Measurements from ENCODE around the gene LSR. TPM values are rescaled to one million over a fixed set of nuclear protein-coding genes. Genes with fewer than 3 reads are reported as not detected.

LSR gene
- polyA plus RNA-seq, 3 donors, result 38.5 to 52.0 (median 51.5) TPM

DNA sequence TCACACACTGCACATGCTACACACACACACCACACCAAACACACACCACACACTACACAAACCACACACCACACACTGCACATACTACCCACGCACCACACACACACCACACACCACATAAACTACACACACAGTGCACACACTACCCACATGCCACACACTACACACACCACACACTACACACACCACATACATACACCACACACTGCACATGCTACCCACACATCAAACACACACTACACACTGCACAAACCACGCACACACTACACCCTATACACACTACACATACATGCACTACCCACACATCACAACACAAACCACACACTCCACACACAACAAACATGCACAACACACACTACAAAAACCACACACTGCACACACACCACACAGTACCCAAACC, 49.1 kb downstream of the LSR start:
- DNase-seq (ENCODE audit: low read depth in 3 of 3, low spot score in 2 of 3), result no peak

DNA sequence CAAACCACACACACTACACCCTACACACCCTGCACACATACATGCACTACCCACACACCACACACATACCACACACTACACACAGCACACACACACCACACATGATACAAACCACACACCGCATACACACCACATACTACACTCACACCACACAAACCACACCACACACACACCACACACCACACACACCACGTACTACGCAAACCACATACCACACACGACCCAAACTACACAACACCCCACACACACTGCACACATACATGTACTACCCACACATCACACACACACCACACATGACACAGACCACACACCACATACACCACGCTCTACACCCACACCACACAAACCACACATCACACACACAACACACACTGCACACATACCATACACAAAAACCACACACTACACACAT, 49.8 kb downstream of the LSR start:
- DNase-seq (ENCODE audit: low read depth in 3 of 3, low spot score in 2 of 3), result no peak

DNA sequence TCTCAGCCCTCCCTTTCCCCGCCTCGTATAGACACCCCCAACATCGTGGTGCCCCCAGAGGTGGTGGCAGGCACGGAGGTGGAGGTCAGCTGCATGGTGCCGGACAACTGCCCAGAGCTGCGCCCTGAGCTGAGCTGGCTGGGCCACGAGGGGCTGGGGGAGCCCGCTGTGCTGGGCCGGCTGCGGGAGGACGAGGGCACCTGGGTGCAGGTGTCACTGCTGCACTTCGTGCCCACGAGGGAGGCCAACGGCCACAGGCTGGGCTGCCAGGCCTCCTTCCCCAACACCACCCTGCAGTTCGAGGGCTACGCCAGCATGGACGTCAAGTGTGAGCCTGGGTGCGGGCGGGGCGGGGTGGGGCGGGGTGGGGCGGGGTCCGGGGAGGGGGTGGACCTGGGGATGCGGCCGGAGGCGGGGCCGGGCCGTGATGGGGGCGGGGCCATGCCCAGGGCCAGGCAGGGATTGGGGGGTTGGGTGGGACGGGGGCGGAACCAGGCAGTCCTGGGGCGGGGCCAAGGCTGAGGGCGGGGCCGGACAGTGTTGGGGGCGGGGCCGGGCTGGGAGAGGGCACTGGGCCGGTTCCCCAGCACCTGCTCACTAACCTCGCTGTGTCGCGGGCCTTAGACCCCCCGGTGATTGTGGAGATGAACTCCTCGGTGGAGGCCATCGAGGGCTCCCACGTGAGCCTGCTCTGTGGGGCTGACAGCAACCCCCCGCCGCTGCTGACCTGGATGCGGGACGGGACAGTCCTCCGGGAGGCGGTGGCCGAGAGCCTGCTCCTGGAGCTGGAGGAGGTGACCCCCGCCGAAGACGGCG, 50.9 kb downstream of the LSR start:
- no peak for DNase-seq (ENCODE audit: low read depth in 3 of 3, low spot score in 2 of 3)

DNA sequence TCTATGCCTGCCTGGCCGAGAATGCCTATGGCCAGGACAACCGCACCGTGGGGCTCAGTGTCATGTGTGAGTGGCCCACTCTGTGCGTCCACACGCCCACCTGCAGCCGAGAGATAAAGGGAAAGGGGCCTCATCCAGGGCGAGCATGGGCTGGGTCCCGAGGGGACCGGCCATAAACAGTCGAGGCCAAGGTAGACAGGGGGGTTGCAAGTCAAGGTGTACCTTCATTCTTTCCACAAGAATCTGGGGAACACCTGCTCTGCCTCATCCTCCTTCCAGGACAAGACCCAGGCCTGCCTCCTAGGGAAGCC, 51.5 kb downstream of the LSR start:
- no peak for DNase-seq (ENCODE audit: low read depth in 3 of 3, low spot score in 2 of 3)

DNA sequence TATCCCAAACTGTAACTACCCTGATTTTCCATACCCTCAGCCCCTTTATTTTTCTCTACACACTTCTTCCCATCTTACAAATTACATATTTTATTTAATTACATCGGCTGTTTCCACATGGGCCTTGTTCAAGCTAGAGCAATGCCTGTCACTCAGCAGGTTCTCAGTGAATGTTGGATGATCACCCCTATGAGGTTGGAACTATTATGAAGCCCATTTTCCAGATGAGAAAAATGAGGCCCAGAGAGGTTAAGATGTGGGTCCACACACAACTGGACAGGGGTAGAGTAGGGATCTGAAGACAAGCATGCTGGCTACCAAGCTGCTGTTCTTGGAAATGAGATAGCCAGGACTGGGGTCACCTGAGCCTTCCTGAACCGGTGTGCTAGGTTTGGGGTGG, 53.2 kb downstream of the LSR start:
- no peak for DNase-seq (ENCODE audit: low read depth in 3 of 3, low spot score in 2 of 3)

DNA sequence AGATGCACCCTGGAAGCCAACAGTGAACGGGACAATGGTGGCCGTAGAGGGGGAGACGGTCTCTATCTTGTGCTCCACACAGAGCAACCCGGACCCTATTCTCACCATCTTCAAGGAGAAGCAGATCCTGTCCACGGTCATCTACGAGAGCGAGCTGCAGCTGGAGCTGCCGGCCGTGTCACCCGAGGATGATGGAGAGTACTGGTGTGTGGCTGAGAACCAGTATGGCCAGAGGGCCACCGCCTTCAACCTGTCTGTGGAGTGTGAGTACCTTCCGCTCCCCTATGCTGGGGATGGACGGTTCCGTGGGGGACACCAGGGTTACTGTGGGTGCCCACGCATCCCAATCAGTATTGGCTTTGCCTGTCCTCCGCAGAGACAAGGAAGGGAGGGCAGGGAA, 53.6 kb downstream of the LSR start:
- DNase-seq (ENCODE audit: low read depth in 3 of 3, low spot score in 2 of 3), result no peak

DNA sequence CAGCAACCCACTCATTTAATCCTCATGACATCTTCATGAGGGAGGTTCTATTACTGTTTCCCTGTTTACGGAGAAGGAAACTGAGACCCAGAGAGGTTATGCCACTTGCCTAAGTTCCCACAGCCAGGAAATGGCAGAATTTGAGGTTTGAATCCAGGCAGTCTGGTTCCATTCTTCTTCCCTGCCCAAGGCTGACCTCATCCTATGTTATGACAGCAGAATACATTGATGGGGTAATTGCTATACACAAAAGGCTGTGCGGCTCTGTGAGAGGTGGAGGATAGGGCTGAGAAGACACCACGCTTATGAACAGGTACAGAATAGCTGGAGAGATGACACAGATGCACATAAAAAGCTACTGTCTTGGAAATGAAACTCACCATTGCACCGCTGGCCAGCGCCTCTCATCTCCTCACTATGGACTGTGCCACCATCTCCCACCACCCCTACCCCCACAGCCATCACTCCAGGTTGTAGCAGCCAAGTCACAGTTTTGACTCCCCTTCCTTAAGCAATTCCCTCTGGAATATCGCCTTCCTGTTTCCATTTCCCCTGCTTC, 54.6 kb downstream of the LSR start:
- DNase-seq (ENCODE audit: low read depth in 3 of 3, low spot score in 2 of 3), result no peak

DNA sequence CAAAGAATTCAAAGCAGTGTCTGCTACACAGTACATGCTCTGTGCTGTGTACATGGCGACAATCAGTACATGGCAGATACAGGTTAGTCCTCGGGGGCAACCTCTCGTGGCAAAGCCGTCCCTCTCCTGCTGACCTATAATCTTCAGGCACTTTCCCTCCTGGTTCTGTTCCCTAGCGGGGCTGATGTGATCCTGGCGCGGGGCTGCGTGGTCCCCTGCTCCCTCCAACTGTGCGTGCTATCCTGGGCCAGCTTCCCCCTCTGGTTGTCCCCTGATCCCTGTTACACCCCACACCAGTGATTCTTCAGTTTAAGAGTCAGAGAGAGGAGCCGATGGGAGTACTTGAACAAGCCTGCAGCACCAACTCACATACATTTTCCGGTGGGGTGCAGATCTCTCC, 55.2 kb downstream of the LSR start:
- no peak for DNase-seq (ENCODE audit: low read depth in 3 of 3, low spot score in 2 of 3)

DNA sequence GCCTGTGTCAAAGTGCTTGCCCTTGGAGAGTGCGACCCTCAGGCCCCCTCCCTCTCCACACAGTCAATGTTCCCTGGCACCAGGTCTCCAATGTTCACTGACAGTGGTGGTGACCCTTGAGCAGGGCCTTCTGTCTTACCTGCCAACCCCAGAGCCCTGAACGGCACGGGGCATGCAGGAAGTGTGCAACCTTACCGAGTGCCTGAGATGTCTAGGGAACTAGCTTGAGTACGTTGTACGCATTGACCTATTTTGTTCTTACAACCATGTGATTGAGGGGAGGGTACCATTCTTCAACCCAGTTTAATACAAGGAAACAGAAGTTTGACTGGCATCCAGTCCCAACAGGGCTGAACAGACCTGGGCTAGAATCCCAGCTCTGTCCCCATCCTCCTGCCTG, 56.4 kb downstream of the LSR start:
- no peak for DNase-seq (ENCODE audit: low read depth in 3 of 3, low spot score in 2 of 3)

DNA sequence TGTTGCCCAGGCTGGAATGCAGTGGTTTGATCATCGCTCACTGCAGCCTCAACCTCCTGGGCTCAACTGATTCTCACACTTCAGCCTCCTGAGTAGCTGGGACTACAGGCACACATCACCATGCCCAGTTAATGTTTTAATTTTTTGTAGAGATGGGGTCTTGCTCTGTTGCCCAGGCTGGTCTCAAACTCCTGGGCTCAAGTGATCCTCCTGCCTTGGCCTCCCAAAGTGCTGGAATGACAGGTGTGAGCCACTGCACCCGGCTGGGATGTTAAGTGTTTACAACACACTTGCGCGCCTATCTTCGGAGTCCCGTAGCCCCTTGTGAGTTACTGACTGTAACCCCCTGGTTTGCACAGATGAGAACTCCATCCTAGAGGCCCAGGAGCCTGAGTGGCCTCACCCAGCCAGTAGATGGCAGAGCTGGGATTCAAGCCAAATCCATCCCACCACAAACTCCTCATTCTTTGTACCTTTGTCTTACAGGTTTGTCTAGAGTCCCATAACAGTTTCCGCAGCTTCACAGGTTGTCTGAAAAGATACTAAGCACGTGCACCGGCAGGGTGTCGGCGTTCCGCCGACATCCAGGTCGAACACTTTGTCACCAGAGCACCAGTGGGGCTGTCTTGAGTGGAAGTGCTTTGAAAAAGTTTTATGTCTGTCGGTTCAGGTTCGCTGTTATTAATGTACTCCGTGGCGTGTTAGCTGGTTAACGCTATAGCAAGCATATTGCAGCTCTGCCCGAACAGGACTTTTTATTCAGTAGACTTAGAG, 57.9 kb downstream of the LSR start:
- no peak for DNase-seq (ENCODE audit: low read depth in 3 of 3, low spot score in 2 of 3)

DNA sequence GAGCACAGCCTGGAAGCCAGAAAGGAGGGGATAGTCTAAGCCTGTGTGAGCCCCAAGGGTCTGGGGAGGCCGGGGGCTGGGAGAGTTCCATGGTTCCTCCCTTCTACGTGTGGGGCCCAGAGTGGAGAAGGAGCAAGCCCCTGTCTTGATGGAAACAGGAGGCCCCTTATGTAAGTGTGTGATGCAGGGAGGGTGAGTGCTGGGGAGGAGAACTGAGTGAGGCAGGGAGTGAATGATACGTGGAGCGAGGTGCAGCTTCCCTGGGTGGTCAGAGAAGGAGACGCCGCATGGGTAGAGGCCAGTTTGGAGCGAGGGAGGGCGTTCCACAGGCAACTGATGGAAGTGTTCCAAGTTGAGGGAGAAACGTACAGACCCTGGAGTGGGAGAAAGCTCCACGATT, 59.1 kb downstream of the LSR start:
- DNase-seq (ENCODE audit: low read depth in 3 of 3, low spot score in 2 of 3), result no peak

DNA sequence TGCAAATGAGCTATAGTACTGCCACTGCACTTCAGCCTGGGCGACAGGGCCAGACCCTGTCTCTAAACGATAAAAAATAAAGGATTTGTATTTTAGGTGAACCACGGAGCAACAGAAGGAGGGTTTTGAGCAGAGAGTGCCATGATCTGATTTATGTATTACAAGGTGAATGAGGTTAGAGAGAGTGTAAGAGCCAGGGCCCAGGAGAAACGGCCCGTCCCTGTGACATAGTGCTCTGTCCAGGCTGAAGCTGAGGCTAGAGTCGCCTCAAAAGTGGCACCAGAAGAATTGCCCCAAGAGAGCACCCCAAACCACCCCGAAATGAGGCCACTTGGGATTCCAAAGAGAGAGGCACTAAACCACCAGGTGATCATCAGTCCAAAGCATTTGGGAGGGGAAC, 60.1 kb downstream of the LSR start:
- DNase-seq (ENCODE audit: low read depth in 3 of 3, low spot score in 2 of 3), result no peak

DNA sequence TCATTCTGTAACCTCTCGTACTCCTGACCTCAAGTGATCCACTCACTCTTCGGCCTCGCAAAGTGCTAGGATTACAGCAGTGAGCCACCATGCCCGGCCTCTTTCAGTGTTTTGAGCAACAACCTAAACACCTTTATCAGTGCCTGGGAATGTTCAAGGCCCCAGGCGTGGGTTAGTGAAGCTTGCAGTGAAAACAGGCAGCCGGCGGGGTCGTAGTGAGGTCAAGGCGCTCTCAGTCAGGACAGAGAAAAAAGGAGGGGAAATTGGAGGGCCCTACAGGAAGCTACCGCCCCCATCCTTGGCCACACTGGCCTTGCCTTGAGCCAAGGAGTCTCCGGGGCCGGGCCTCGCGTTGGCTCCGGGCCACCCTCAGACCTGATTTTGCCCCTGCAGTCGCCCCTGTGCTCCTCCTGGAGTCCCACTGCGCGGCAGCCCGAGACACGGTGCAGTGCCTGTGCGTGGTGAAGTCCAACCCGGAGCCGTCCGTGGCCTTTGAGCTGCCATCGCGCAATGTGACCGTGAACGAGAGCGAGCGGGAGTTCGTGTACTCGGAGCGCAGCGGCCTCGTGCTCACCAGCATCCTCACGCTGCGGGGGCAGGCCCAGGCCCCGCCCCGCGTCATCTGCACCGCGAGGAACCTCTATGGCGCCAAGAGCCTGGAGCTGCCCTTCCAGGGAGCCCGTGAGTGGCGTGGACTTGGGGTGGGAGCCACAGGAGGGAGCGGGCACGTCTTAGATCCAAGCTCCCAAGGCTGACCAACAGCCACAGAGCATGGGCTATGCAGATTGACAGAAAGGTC, 60.9 kb downstream of the LSR start:
- DNase-seq (ENCODE audit: low read depth in 3 of 3, low spot score in 2 of 3), result peak; percentile 41 to 74 (median 69)

DNA sequence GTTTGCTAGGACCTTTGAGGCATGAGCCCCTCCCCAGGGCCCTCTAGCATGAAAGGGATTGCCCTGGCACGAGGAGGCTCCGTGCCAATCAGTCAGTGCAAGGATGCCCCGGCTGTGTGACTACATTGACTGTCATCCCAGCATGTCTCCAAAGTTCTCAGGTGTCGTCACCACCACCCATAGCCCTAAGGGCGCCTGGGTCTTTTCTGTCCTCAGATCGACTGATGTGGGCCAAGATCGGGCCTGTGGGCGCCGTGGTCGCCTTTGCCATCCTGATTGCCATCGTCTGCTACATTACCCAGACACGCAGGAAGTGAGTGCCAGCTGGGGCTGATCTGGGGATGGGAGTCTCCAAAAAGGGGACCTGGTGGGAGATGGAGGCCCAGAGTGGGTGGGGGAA, 61.5 kb downstream of the LSR start:
- no peak for DNase-seq (ENCODE audit: low read depth in 3 of 3, low spot score in 2 of 3)

DNA sequence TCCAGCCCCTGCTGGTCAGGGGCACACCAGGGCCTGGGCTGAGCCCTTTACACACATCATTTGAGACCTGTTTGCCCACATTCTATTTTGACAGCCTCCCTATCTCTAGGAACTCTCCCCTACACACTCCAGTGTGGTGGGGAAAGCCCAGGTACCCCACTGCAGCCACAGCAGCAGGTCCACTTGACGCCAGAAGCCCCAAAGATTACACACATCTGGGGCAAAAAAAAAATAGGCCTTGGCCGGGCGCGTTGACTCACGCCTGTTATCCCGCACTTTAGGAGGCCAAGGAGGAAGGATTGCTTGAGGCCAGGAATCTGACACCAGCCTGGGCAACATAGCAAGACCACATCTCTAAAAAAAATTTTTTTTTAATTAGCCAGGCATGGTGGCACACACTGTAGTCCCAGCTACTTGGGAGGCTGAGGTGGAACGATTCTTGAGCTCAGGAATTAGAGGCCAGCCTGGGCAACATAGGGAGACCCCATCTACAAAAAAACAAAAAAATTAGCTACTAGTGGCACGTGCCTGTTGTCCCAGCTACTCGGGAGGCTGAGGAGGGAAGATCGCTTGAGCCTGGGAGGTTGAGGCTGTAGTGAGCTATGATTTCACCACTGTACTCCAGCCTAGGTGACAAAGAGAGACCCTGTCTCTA, 62.1 kb downstream of the LSR start:
- DNase-seq (ENCODE audit: low read depth in 3 of 3, low spot score in 2 of 3), result no peak

DNA sequence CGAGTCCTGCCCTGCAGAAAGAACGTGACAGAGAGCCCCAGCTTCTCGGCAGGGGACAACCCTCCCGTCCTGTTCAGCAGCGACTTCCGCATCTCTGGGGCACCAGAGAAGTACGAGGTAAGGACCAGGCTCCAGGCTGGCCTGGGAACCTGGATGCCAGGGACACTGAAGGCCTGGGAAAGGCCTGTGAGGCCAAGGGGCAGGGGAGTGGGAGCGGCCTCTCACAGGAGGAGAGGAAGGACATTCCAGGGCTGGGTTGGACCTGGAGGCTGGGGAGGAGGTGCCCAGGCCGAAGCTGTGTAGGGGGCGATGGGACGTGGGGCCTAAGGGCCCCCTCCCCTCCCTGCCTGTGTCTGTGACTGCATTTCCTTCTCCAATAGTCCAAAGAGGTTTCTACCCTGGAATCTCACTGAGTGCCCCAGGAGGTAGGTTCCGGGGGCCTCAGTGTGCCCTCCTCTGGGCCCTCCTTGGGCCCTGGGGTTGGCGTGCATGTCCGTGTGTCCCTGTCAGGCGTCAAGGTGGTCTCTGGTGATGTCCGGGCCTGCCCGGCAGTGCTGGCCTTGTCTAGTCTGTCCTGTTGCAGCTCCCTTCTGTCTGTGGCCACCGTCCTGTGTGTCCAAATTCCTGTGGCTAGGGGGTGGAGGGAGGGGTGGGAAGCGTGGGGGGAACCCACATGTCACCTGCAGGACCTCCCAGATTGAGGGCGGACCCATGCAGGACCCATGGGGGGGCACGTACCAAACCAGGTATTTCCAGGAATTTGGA, 63.3 kb downstream of the LSR start:
- no peak for DNase-seq (ENCODE audit: low read depth in 3 of 3, low spot score in 2 of 3)

DNA sequence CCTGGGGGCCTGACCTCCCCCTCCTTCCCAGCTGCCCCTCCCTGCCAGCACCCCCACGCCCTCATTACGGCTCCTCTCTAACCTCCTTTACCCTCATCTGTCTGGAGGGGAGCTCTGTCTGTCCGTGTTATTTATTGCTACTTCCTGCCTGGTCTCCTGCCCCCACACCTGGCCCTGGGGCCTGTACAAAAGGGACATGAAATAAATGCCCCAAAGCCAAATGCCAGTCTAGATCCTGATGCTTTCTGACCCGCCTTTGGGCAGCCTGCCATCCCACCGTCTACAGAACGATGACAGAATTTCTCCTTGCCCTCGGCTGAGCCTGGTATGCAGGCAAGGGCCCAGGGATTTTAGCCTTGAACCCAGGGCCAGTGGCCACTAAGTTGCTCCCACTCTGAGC, 64.8 kb downstream of the LSR start:
- no peak for DNase-seq (ENCODE audit: low read depth in 3 of 3, low spot score in 2 of 3)

DNA sequence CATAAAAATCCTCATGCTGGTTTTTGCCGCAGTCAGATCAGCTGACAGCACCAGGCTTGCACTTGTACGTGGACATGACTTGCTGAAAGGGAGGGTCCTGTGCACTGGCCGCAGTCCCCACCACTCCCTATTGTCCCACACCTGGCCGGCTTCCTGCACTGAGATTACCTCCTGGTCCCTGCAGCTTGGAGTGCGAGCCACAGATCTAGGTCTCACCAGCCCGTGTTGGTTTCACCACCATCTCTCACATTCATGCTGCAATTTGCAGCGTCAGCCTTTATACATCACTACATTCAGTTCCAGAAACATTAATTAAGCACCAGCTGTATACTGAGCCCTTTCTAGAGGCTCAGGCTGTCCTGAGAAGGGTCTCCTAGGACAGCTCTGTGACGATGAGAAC, 65.2 kb downstream of the LSR start:
- no peak for DNase-seq (ENCODE audit: low read depth in 3 of 3, low spot score in 2 of 3)

DNA sequence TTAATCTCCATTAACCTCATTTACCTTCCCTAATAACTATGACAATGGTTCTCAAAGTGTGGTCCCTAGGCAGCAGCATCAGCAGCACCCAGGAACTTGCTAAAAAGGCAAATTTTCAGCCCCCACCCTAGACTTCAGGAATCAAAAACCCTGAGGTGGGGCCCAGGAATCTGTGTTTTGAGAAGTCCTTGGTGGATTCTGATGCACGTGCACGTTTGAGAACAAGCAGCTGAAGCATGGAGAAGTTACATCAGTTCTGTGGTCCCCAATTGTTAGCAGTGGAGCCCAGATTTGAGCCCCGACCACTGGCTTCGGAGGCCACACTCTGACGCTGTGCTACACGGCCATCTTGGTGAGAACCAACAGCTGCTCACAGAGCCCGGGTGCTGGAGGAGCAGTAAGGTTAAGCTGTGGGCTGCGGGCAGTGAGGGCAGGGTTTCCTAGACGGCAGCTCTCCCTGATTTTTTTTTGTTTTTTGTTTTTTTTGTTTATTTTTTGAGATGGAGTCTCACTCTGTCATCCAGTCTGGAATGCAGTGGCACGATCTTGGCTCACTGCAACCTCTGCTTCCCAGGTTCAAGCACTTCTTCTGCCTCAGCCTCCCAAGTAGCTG, 66.2 kb downstream of the LSR start:
- no peak for DNase-seq (ENCODE audit: low read depth in 3 of 3, low spot score in 2 of 3)

DNA sequence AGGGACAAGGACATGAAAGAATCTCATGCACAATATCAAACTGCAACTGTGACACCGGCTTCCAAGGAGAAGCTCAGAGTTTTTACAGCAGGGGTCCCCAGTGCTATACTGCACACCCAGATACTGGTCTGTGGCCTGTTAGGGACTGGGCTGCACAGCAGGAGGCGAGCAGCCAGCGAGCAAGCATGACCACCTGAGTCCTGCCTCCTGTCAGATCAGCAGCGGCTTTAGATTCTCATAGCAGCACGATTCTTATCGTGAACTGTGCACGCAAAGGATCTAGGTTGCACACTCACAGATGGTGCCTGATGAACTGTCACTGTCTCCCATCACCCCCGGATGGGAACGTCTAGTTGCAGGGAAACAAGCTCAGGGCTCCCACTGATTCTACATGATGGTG, 67.1 kb downstream of the LSR start:
- no peak for DNase-seq (ENCODE audit: low read depth in 3 of 3, low spot score in 2 of 3)
